ENCODE data around the gene MERTK.

The MERTK gene

GRCh38 chr2:112053917-112054846, 155.8 kb downstream of the MERTK start:
- DNase-seq (ENCODE audit: low spot score) = peak; percentile 93
- no peak for TF ChIP-seq CTCF (IDR thresholded peaks at IDR 0.05; ENCODE audit: extremely low read depth, insufficient read depth, missing control alignments)
- in situ Hi-C loops (cut with MboI; ENCODE audit: low pct_unique_long_range_greater_than_20kb, low sequenced_read_pairs, unreplicated experiment) = no loop called here

GRCh38 chr2:112054847-112055729, 156.7 kb downstream of the MERTK start, which contains the start of gene TMEM87B:
TMEM87B (plus strand) TSS chr2:112055269; CDS start chr2:112055592, 323 bp downstream.
- TF ChIP-seq CTCF (IDR thresholded peaks at IDR 0.05; ENCODE audit: extremely low read depth, insufficient read depth, missing control alignments) = no peak
- in situ Hi-C loops (cut with MboI; ENCODE audit: low pct_unique_long_range_greater_than_20kb, low sequenced_read_pairs, unreplicated experiment) = no loop called here
- DNase-seq (ENCODE audit: low spot score) = peak; percentile 97

- TF ChIP-seq CTCF (IDR thresholded peaks at IDR 0.05; ENCODE audit: extremely low read depth, insufficient read depth, missing control alignments) = no peak
- in situ Hi-C loops (cut with MboI; ENCODE audit: low pct_unique_long_range_greater_than_20kb, low sequenced_read_pairs, unreplicated experiment) = no loop called here
- no peak for DNase-seq (ENCODE audit: low spot score)
Observed at GRCh38 chr2:112055730-112056625, 157.6 kb downstream of the MERTK start.

- TF ChIP-seq CTCF (IDR thresholded peaks at IDR 0.05; ENCODE audit: extremely low read depth, insufficient read depth, missing control alignments) = no peak
- in situ Hi-C loops (cut with MboI; ENCODE audit: low pct_unique_long_range_greater_than_20kb, low sequenced_read_pairs, unreplicated experiment) = no loop called here
- DNase-seq (ENCODE audit: low spot score) = no peak
Observed at GRCh38 chr2:112056626-112056987, 158.2 kb downstream of the MERTK start.

GRCh38 chr2:112059671-112060070, 161.3 kb downstream of the MERTK start:
- no peak for DNase-seq (ENCODE audit: low spot score)
- TF ChIP-seq CTCF (IDR thresholded peaks at IDR 0.05; ENCODE audit: extremely low read depth, insufficient read depth, missing control alignments) = no peak
- in situ Hi-C loops (cut with MboI; ENCODE audit: low pct_unique_long_range_greater_than_20kb, low sequenced_read_pairs, unreplicated experiment) = no loop called here

GRCh38 chr2:112061299-112061698, 162.9 kb downstream of the MERTK start:
- in situ Hi-C loops (cut with MboI; ENCODE audit: low pct_unique_long_range_greater_than_20kb, low sequenced_read_pairs, unreplicated experiment) = no loop called here
- TF ChIP-seq CTCF (IDR thresholded peaks at IDR 0.05; ENCODE audit: extremely low read depth, insufficient read depth, missing control alignments) = no peak
- no peak for DNase-seq (ENCODE audit: low spot score)
